Activated CD8-positive, alpha-beta memory T cell treated with anti-CD3 and anti-CD28 coated beads, Interleukin-2, amount 50 U/mL, for 24 hours (primary cell): ENCODE data around the gene OR5I1.
"Not testable (repeated sequence)": the region's sequence is repeated elsewhere in the genome, so short reads cannot be mapped to it uniquely, and the experiment has no call there.

Experiments used
- DNase-seq: peaks from one replicate; pipeline ENCODE4 v3.0.0-alpha.2; 2020; ENCODE audit errors: extremely low read depth

Gene OR5I1

DNA sequence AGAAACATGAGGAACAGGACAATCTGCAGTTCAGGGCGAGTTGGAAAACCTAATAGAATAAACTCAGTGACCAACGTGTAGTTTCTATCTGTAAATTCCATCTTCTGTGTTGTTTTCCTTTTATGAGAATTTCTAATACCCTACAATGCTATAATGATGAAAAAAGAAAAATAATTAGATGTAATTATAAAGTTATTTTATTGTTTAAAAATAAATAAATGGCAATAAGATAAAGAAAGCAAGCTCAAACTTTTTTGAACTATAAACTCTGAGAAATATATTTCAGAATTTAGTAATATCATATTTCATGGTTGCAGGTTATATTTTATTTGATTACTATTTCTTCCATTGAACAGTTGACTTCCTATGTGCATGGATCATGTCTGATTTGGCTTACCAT lies at the start of gene OR5I1:
OR5I1 (minus strand) TSS at position 101 of the 400 bp plus-strand sequence; CDS start at position 101, 0 bp downstream.
- no peak for DNase-seq

DNA sequence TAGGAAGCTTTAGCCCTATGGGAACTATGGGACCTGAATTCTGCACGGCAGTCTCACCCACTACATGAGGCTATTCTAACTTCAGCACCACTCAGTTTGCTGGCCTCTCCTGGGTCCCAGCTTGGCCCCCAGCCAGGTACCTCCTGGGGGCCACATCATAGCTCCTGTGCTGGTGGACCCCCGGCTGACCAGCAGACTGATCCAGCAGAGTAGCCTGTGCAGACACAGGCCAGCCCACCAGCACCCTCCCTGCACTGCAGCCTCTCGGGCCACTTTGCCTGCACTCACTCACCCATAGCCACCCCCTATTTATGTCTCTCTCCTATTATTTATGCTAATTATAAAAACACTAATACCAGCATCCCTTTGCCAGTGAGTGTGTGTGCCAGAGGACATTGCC lies 34.7 kb upstream of the OR5I1 start:
- no peak for DNase-seq

DNA sequence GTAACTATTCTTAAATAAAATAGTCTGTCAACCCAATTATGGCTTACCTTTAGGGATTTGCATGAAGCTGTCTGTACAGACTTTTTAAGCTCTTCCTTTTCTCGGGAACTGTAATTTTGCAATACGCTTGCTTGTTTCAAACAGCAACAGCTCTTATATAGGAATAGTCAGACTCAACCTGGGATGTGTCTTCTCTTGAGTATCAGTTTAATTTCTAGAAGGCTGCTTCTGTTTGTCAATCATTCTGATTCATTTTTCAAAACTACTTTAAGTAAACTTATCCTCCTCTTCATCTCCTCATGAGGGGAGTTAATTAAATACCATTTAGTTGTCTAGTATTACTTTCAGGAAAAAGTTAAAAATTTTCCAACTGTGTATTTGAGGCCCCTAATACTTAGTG lies 33.6 kb upstream of the OR5I1 start, which contains the start of gene OR10AG1:
OR10AG1 (minus strand) TSS at position 101 of the 400 bp plus-strand sequence; CDS start at position 63, 38 bp downstream.
- DNase-seq = no peak

DNA sequence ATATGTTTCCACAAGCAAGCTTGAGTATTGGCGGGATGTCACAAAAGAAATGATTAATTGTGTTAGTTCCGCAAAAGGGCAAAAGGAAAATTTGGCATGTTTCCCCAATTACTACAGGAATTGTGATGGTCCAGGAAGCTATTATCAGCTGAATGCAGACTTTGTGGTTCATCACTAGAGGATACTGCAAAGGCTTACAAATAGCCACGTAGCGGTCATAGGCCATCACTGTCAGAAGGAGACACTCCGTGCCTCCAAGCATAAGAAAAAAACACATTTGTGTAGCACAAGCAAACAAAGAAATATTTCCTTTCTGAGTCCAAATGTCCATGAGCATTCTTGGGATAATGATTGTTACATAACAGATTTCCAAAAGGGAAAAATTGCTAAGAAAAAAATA lies 31.7 kb upstream of the OR5I1 start:
- DNase-seq = no peak

DNA sequence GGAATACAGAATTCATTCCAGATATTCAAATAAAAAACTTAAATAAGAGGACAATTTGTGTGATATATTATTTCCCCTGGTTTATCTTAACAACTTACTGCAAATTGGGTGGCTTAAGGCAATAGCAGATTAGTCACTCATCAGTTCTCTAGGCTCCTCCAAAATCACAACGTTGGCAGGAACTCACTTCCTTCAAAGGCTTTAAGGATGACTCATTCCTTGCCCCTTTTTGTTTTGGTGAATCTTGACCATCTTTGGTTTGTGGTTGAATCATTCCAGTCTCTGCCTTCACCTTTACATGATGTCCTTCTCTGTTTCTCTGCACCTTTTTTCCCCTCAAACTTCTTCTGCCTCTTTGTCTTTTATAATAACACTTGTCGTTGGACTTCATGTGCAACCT lies 30.2 kb upstream of the OR5I1 start:
- DNase-seq = no peak

DNA sequence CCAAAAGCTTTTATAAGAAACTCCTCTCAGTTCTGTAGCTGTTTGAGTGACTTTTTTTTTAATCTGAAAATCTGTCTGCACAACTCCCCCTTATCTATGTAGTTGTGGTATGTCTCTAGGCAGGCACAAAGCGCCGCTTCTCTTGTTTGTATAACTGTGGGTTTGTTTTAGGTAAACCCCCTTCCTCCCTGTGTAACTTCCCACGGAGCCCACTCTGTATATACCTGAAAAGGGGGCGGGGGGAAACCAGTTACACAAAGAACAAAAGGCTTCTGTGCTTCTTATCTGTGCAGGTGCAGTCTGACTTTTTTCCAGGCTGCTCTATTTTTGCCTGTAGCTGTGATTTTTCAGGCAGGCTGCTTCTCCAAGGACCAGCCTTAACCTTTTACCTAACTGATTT lies 20.3 kb upstream of the OR5I1 start:
- no peak for DNase-seq

DNA sequence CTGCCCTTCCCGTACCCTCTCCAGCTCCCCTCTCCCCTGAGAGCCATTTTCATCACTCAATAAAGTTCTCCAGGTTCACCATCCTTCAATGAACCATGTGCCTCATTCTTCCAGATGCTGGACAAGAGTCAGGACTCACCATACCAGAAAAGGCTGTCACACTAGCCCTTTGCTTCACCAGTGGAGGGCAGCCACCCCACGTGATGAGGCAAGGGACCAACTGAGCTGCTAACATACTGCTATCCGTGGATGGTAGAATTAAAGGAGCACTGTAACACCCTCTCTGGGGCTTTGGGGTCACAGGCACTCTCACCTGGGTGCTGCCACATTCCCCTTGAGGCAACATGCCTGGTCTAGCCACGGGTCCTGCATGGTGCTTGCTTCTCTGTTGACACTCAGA lies 13.1 kb upstream of the OR5I1 start:
- no peak for DNase-seq

DNA sequence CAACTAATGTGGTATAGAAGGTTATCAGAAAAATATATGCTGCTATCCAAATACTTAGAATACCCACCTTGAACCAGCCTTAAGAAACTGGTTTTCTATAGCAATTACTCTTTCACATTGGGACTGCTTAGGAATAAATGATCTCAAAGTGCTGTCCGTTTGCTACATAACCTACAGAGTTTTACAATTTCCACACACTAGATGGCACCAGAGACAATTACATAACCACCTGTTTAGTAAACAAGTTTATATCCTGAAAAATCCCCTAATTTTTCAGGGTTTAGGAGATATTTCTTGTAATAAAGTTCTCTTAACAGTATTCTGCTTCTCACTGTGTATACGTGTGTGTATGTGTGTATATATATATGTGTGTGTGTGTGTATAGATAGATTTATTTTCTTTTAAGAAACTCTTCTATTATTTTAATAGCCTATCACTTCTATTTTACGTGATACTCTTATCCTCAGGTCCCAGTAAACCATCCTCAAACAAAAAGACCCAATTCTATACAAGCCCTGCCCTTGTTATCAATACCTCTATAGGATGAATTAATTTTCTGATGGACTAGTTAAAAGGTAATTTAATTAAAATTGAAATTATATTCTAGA lies 6.7 kb upstream of the OR5I1 start:
- no peak for DNase-seq

DNA sequence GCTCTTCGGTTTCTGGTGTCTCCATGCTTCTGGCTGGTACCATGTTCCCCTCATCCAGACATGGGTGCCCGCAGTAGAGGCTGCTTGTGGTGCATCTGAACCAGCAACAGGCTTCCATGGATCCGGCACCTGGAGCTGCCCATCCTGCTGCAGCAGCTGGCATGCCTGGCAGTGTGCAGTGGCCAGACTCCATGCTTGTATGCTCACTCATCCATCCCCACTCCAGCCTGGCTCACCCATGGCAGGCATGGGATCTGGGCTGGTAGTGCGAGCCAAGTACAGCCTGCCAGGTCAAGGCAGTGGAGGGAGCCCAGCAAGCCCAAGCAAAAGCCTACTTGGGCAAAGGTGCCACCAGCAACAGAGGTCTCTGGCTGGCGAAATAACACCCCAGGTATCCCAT lies 15.7 kb downstream of the OR5I1 start:
- no peak for DNase-seq

DNA sequence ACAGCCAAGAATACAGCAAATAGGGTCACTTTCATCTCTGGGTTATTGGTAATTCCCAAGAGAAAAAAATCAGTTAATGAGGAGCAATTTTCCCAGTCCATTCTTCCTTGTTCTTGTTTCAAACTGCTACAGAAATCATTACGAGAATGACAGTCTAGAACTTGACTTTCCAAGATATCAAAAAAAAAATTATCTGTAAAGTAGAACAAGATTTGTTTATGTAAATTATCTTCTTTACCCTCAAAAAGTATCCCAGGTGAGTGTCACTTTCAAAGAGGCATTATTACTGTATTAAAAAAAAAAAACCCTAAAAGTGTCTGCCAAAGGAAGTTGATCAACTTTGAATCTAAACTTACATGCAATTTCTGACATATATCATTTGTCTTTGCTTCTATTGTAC lies 21.7 kb downstream of the OR5I1 start, which contains the start of gene OR5W2:
OR5W2 (minus strand) TSS at position 101 of the 400 bp plus-strand sequence; CDS start at position 101, 0 bp downstream.
- DNase-seq = no peak

DNA sequence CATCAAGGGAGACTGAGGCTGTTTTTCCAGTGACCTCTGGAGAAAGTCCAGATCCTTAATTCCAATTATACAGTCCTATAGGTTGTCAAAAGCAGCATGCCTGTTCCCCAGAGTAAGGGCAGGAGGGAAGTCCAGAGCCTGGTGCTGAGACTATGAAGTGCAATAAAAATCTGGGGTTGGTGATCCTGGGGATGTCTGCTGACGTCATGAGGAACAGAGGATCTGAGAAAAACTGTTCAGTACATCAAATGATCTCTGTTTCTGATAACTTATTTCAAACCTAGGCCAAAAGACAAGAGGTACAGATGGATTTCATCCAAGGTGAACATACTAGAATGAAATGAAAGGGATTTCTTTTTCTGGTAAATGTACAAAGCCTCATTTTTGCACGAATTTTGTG lies 33.9 kb downstream of the OR5I1 start:
- DNase-seq = no peak

DNA sequence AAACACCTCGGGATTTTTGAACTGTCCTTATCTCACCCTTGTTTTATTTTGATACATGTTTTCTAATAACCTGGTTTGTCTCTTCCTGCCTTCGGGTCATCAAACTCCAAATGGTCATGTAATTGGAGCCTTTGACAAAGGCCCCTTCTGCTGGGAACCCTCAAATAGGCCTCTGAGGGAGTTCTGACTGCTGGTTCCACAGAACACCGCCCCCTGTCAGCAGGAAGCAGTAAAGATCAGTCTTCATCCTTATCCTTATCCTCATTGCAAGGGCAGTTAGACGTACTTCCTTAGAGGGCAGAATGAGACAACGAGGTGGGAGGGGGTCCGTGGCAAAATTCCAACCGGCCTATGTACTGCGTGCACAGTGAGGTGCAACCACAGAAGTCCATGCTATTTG lies 41.0 kb downstream of the OR5I1 start:
- no peak for DNase-seq

DNA sequence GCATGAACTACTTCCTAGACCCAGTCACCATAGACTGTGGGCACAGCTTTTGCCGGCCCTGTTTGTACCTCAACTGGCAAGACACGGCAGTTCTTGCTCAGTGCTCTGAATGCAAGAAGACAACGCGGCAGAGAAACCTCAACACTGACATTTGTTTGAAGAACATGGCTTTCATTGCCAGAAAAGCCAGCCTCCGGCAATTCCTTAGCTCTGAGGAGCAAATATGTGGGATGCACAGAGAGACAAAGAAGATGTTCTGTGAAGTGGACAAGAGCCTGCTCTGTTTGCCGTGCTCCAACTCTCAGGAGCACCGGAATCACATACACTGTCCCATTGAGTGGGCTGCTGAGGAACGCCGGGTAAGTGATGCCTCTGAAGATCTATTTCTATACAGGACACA lies 50.7 kb downstream of the OR5I1 start:
- not testable (repeated sequence) for DNase-seq
